H1 (cell line): ENCODE results near the gene DKK3. TPM values are rescaled to one million over a fixed set of nuclear protein-coding genes. Genes with fewer than 3 reads are reported as not detected.

Experiments
- CHD7 ChIP-seq: fragments of 300-600 bp; sonication (generic); IDR thresholded peaks from 2 replicates; pipeline ENCODE4 v1.7.1; 2012; ENCODE audit warnings: low read length, moderate library complexity, mild to moderate bottlenecking, inconsistent platforms; ENCODE audit not compliant: insufficient replicate concordance
- polyA plus RNA-seq, 7 experiments: library from polyadenylated mRNA; depleted of rRNA in 3 of 7; stranded (reverse) in 5 of 7; unstranded in 2 of 7; fragments of >200 nt in 5 of 7; fragments of 200-250 nt in 2 of 7; gene quantifications; 1 replicate in 5 of 7; 2 replicates in 1 of 7; 4 replicates in 1 of 7; pipeline versions ENCODE4 v1.2.1 to v1.2.3, GENCODE V29; 2011 to 2013; ENCODE audit warnings: missing spikeins in 2 of 7, mixed read lengths in 2 of 7
- total RNA-seq: library from RNA; stranded (reverse); fragmentation: NEBNext Ultra II Directional; extraction: Animal tissue kit (Norgen Biotek cat#: 25700); gene quantifications from 2 replicates; pipeline ENCODE4 v1.2.1, GENCODE V29; 2021

Gene DKK3
- total and polyA plus RNA-seq, 2 of the 8 experiments (the other 6 are each of a cell fraction or from before 2014, with no cell fraction given): 30.0 to 40.1 TPM

DNA sequence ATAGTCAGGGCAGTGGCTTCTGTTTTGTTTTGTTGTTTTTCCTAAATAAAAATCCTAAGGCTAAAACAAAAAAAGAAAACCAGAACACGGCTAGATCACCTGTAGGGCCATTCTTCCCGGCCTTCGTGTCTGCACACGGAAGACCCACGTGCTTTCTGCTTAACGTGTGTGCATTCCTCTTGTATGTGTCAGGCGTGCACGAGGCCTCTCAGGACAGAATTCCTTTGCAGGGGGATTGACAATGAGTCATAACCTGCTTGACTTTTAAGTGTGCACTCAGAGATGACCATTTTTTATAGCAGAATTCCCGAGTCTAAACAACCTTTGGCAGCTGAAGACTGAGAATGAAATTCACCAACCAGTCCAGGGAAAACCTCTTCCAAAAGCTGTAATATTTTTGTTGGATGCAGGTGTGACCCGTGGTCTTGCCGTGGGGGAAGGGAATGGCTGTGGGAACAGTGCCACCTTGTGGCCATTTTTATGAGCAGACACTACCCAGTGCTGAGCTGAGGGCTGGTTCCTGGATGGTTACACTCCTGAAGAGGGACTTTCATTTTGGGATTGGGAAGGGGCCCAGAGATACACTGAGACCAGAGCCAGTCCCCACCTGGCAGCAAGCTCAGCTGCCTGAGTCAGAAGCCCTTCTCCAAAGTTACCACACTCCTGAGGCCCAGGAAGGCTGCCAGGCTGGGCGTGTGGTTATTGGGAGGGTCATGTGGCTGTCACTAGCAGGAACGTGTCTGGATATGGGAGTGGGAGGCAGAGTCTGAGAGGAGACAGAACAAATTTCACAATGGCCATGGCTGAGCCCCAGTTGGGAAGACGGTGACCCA lies 35.7 kb upstream of the DKK3 start (continued):
- TF ChIP-seq CHD7: no peak
